NT2/D1 (cell line): ENCODE results near the gene SMO.
A peak's percentile ranks its signal among the peaks of the same experiment; 100 is the strongest.
"Not testable (repeated sequence)": the region's sequence is repeated elsewhere in the genome, so short reads cannot be mapped to it uniquely, and the experiment has no call there.

Experiments
- DNase-seq: peaks from one replicate; pipeline ENCODE4 v3.0.0-alpha.2; 2011; ENCODE audit warnings: low read depth, low spot score
- H3K27me3 ChIP-seq: 2 replicates; pipeline ENCODE4 v1.6.0; 2011; ENCODE audit warnings: mild to moderate bottlenecking; ENCODE audit not compliant: insufficient read length, insufficient read depth
- H3K36me3 ChIP-seq: 2 replicates; pipeline ENCODE4 v1.6.1; 2011; ENCODE audit warnings: mild to moderate bottlenecking, low read length, mixed read lengths; ENCODE audit not compliant: insufficient read depth, insufficient read length
- H3K4me1 ChIP-seq: 2 replicates; pipeline ENCODE4 v1.5.1; 2011; ENCODE audit not compliant: insufficient read depth, insufficient read length
- H3K4me3 ChIP-seq: 2 replicates; pipeline ENCODE4 v1.5.1; 2011; ENCODE audit warnings: low read depth; ENCODE audit not compliant: insufficient read length
- H3K9ac ChIP-seq: 2 replicates; pipeline ENCODE4 v1.6.0; 2011; ENCODE audit warnings: low read depth; ENCODE audit not compliant: insufficient read length
- H3K9me3 ChIP-seq: 2 replicates; pipeline ENCODE4 v1.5.1; 2011; ENCODE audit warnings: mild to moderate bottlenecking, low read length; ENCODE audit not compliant: insufficient read depth
- SUZ12 ChIP-seq: IDR thresholded peaks from 2 replicates; pipeline ENCODE4 v1.6.1; 2011; ENCODE audit not compliant: insufficient read length, insufficient read depth; ENCODE audit errors: extremely low read depth
- YY1 ChIP-seq: IDR thresholded peaks from 2 replicates; pipeline ENCODE4 v1.6.1; 2011; ENCODE audit not compliant: insufficient read length, insufficient read depth
- ZNF274 ChIP-seq: IDR thresholded peaks from 2 replicates; pipeline ENCODE4 v1.6.1; 2011; ENCODE audit warnings: mild to moderate bottlenecking, low read depth, low read length

The SMO gene

DNA sequence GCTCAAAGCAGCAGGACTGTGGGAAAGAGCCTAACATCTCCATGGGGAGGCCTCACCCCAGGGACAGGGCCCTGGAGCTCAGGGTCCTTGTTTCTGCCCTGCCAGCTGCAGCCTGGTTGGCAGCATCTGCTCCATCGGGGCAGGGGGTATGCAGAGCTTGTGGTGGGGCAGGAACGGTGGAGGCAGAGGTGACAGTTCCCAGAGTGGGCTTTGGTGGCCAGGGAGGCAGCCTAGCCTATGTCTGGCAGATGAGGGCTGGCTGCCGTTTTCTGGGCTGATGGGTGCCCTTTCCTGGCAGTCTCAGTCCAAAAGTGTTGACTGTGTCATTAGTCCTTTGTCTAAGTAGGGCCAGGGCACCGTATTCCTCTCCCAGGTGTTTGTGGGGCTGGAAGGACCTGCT, 24.2 kb downstream of the SMO start:
- H3K36me3 ChIP-seq, result peaks cover 46% of the 10 kb centered on the region
- TF ChIP-seq SUZ12, result no peak
- no peak for TF ChIP-seq YY1
- no peak for TF ChIP-seq ZNF274
- H3K27me3 ChIP-seq, result no peaks in the 10 kb centered on the region
- no peak overlapping the region for H3K4me3 ChIP-seq
- H3K9me3 ChIP-seq, result peaks cover 14% of the 10 kb centered on the region; the same call in 1 of the 2 replicates
- no peak for DNase-seq
- H3K4me1 ChIP-seq, result peaks cover 2% of the 10 kb centered on the region
- no peak overlapping the region for H3K9ac ChIP-seq

DNA sequence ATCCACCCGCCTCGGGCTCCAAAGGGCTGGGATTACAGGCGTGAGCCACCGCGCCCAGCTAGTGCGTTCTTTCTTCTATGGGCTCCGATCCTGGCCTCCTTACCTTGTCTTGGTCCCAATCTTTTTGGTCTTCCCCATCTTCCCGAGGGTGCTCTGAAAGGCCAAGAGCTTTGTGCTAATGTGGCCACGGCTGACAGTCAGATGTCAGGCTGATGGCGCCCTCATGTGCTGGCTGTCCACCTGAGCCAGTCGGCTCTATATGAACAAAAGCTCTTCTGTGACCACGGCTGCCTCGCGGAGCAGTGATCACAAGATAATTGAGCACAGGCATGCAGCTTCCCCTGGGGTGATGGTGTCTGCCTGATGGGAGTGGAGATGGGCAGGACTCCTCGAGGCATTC, 25.4 kb downstream of the SMO start:
- Histone ChIP-seq H3K9ac (no peak overlapping the region), H3K4me3 (no peak overlapping the region), H3K9me3 (peaks cover 14% of the 10 kb centered on the region; the same call in 1 of the 2 replicates), H3K4me1 (peaks cover 2% of the 10 kb centered on the region), H3K36me3 (peaks cover 40% of the 10 kb centered on the region), H3K27me3 (no peaks in the 10 kb centered on the region)
- no peak for DNase-seq
- no peak for TF ChIP-seq SUZ12
- TF ChIP-seq ZNF274, result no peak
- TF ChIP-seq YY1, result no peak

DNA sequence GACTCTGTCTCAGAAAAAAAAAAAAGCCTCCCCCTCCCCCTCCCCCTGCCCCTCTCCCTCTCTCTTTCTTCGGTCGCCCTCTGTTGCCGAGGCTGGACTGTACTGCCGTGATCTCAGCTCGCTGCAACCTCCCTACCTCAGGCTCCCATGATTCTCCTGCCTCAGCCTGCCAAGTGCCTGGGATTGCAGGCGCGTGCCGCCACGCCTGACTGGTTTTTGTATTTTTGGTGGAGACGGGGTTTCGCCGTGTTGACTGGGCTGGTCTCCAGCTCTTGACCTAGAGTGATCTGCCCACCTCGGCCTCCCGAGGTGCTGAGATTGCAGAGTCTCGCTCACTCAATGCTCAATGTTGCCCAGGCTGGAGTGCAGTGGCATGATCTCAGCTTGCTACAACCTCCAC, 27.3 kb downstream of the SMO start:
- H3K36me3 ChIP-seq, result peaks cover 25% of the 10 kb centered on the region
- H3K9me3 ChIP-seq, result peaks cover 14% of the 10 kb centered on the region; the same call in 1 of the 2 replicates

DNA sequence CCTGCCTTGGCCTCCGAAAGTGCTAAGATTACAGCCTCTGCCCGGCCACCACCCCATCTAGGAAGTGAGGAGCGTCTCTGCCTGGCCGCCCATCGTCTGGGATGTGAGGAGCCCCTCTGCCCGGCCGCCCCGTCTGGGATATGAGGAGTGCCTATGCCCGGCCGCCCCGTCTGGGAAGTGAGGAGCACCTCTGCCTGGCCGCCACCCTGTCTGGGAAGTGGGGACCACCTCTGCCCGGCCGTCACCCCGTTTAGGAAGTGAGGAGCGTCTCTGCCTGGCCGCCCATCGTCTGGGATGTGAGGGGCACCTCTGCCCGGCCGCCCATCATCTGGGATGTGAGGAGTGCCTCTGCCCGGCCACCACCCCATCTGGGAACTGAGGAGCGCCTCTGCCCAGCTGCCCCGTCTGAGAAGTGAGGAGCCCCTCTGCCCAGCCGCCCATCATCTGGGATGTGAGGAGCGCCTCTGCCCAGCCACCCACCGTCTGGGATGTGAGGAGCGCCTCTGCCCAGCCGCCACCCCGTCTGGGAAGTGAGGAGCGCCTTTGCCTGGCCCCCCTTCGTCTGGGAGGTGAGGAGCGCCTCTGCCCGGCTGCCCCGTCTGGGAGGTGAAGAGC, 27.8 kb downstream of the SMO start:
- not testable (repeated sequence) for H3K27me3 ChIP-seq, H3K4me3 ChIP-seq, DNase-seq, H3K9ac ChIP-seq, H3K4me1 ChIP-seq
- peaks cover 14% of the 10 kb centered on the region; the same call in 1 of the 2 replicates for H3K9me3 ChIP-seq
- H3K36me3 ChIP-seq, result peaks cover 20% of the 10 kb centered on the region

More for the DNA sequence above, 27.3 kb downstream of the SMO start:
- DNase-seq, H3K4me3 ChIP-seq, H3K9ac ChIP-seq, H3K4me1 ChIP-seq, H3K27me3 ChIP-seq: not testable (repeated sequence)

DNA sequence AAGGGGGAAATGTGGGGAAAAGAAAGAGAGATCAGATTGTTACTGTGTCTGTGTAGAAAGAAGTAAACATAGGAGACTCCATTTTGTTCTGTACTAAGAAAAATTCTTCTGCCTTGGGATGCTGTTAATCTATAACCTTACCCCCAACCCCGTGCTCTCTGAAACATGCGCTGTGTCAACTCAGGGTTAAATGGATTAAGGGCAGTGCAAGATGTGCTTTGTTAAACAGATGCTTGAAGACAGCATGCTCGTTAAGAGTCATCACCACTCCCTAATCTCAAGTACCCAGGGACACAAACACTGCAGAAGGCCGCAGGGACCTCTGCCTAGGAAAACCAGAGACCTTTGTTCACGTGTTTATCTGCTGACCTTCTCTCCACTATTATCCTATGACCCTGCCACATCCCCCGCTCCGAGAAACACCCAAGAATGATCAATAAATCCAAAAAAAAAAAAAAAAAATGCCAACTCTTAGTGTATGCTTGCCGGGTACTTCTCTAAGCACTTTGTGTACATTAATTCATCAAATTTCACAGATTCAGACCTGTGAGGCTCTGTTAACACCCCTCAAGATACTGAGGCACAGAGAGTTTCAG, 28.5 kb downstream of the SMO start:
- H3K4me3 ChIP-seq, DNase-seq, H3K27me3 ChIP-seq, H3K4me1 ChIP-seq, H3K9ac ChIP-seq: not testable (repeated sequence)
- Histone ChIP-seq H3K9me3 (peaks cover 14% of the 10 kb centered on the region; the same call in 1 of the 2 replicates), H3K36me3 (peaks cover 13% of the 10 kb centered on the region)

DNA sequence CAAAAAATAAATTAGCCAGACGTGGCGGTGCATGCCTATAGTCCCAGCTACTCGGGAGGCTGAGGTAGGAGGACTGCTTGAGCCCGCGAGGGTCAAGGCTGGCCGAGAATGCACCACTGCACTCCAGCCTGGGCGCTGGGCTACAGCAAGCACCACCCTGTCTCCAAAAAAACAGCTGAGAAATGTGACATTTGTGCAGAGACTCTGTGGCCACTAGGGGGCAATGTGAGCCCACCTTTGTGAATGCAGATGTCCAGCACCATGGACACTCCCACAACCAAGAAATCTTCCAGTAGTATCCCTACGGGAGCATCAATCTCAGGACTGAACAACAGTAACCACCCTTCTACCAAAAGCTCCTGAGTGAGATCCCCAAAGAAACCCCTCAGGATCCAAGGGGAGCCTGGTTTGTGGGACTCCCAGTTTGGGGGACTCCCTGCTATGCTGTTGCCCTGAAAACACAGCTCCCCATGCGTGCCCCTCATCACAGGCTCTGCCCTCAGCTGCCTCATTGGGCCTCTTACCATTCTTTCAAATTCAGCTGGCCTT, 30.2 kb downstream of the SMO start:
- peak; percentile 85 for DNase-seq
- peaks cover 2% of the 10 kb centered on the region for H3K4me1 ChIP-seq
- no peaks in the 10 kb centered on the region for H3K36me3 ChIP-seq
- H3K27me3 ChIP-seq, result no peaks in the 10 kb centered on the region
- peaks cover 14% of the 10 kb centered on the region; the same call in 1 of the 2 replicates for H3K9me3 ChIP-seq
- TF ChIP-seq SUZ12, result no peak
- no peak for TF ChIP-seq ZNF274
- no peak for TF ChIP-seq YY1
- H3K9ac ChIP-seq, result no peak overlapping the region
- H3K4me3 ChIP-seq, result no peak overlapping the region

DNA sequence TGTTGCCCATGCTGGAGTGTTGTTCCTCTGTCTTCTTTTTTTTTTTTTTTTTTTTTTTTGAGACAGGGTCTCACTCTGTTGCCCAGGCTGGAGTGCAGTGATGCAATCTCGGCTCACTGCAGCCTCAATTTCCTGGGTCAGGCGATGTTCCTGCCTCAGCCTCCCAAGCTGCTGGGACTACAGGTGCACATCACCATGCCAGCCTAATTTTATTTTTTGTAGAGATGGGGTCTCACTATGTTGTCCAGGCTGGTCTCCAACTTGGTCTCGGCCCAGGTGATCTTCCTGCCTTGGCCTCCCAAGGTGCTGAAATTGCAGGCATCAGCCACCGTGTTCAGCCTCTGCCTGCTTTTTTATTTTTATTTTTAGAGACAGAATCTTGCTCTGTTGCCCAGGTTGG, 30.7 kb downstream of the SMO start:
- H3K9ac ChIP-seq, H3K4me3 ChIP-seq, DNase-seq, H3K36me3 ChIP-seq, H3K4me1 ChIP-seq, H3K27me3 ChIP-seq: not testable (repeated sequence)
- peaks cover 14% of the 10 kb centered on the region; the same call in 1 of the 2 replicates for H3K9me3 ChIP-seq

DNA sequence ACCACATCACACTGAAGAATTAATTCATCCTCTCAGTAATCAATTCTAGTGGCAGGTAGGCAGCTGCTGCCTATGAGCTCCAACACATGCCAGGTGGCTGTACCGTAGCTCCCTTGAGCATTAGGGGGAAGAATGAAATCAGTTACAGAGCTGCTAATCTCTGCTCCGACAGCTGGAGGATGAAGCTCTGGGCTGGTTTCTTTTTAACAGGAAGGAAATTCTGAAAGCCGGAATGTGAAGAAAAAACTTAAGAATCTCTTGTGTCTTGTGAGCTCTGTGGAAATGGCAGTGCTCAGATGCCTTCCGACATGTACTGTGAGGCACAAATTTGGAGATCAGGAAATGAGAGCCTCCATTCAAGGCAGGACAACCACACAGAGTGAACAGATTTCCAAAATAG, 33.6 kb downstream of the SMO start:
- Histone ChIP-seq H3K4me1 (no peaks in the 10 kb centered on the region), H3K36me3 (no peaks in the 10 kb centered on the region), H3K9ac (no peak overlapping the region), H3K27me3 (no peaks in the 10 kb centered on the region), H3K4me3 (no peak overlapping the region), H3K9me3 (no peaks in the 10 kb centered on the region)
- no peak for DNase-seq
- TF ChIP-seq ZNF274, result no peak
- no peak for TF ChIP-seq YY1
- TF ChIP-seq SUZ12, result no peak
